ENCODE measurements around the gene C19orf53.
"Not testable (repeated sequence)": the region's sequence is repeated elsewhere in the genome, so short reads cannot be mapped to it uniquely, and the experiment has no call there.

C19orf53 gene

GRCh38 chr19:13764101-13764807 lies 10.0 kb upstream of the C19orf53 start, which contains the start of gene MRI1:
TSS of gene MRI1 (plus strand) at chr19:13764522. CDS start at chr19:13764589, 67 bp downstream.
- peak; percentile 51 to 79 for DNase-seq

DNA sequence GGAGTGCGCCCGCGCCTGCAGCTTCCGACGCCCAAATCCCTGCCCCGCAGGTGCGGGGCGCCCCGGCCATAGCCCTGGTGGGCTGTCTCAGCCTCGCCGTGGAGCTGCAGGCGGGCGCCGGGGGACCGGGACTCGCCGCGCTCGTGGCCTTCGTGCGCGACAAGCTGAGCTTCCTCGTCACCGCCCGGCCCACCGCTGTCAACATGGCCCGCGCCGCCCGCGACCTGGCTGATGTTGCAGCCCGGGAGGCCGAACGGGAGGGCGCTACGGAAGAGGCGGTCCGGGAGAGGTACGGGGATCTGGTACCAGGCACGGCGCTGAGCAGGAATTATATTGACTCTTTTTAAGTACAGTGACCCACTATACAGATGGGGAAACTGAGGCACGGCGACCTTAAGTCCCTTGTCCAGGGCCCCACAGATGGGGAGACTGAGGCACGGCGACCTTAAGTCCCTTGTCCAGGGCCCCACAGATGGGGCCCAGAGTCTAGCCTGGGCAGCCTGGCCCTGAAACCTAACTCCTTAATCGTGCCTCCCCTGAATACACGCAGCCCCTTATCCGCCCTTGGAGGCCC lies 9.3 kb upstream of the C19orf53 start:
- no peak for DNase-seq

DNA sequence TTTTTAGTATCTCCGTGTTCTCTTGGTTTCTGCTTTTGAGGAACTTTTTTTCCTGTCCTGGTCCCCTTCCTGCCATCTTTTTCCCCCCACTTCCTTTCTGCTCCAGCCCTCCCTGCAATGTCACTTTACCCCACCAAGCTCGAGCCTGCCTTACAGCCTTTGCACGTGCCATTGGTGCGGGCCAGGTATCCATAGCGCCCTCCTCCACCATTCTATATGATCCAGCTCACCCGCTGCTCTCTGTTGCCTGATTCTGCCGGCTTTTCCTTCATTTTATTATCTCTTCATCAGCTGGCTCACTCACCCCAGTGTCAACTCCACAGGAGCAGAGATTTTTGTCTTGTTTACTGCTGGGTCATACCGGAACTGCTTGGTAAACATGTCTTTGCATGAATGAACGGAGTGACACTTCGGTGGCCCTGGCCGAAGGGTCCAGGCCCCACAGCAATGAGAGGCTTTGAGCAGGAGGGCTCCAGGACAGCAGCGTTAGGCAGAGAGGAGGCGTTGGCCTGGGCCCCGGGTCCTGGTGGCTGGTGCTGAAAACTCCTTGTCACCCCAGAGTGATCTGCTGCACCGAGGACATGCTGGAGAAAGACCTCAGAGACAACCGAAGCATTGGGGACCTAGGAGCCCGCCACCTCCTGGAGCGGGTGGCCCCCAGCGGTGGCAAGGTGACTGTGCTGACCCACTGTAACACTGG lies 8.7 kb upstream of the C19orf53 start:
- DNase-seq = no peak

- DNase-seq = no peak
These were observed 8.2 kb upstream of the C19orf53 start for GRCh38 chr19:13766095-13766481.

DNA sequence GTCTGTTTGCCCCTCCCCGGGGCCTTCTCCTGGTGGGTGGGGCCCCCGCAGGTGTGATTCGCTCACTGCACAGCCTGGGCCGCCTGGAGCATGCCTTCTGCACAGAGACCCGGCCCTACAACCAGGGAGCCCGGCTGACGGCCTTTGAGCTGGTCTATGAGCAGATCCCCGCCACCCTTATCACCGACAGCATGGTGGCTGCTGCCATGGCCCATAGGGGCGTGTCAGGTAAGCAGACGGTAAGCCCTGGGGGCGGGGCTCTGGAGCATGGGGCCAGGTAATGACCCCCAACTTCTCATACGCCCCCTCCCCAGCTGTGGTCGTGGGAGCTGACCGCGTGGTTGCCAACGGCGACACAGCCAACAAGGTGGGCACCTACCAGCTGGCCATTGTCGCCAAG lies 5.7 kb upstream of the C19orf53 start:
- no peak for DNase-seq

- no peak for DNase-seq
These were observed 4.1 kb upstream of the C19orf53 start for GRCh38 chr19:13770013-13770635.

DNA sequence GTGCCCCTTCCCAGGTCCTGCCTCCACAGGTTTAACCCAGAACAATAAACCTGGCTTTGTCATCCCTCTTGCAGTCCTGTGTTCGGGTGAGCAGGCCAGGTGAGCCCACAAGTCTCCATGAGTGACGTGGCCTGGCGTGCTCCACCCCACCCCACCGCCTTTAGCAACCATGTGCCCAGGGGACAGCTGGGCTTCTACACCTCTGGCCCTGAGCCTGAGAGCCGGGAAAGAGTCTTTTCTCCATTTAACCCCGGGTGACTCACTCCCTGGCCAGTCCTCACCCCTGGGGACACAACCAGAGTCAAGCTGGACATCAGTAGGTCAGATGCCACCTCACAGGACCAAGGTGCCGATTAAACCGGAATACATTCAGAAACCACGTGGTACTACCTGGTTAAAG lies 4.1 kb downstream of the C19orf53 start:
- no peak for DNase-seq

DNA sequence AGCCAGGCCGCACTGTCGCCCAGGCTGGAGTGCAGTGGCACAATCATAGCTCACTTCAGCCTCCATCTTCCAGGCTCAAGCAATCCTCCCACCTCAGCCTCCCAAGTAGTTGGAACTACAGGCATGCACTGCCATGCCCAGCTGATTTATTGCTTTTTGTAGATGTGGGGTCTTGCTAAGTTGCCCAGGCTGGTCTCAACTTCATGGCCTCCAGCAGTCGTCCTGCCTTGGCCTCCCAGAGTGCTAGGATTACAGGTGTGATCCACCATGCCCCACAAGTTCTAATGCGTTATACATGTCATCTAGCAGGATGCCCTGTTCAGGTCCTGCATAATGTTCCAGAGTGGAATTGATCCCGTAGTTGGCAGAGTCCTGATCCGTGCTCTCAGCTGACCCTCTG lies 4.6 kb downstream of the C19orf53 start:
- no peak for DNase-seq

- DNase-seq = not testable (repeated sequence)
These were observed 5.5 kb downstream of the C19orf53 start for GRCh38 chr19:13779794-13780193.

GRCh38 chr19:13781547-13781946 lies 7.3 kb downstream of the C19orf53 start:
- no peak for DNase-seq

DNA sequence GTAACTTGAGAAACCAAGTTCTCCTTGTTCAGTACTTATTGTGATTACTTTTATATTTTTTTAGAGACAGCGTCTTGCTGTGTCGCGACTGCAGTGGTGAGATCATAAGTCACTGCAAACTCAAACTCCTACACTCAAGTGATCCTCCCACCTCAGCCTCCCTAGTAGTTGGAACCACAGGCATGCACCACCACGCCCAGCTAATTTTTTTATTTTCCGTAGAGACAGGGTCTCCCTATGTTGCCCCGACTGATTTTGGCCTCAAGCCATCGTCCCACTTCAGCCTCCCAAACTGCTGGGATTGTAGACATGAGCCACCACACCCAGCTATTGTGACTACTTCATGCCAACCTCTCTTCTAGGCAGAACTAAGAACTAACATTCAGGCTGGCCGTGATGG lies 8.3 kb downstream of the C19orf53 start:
- DNase-seq = no peak

GRCh38 chr19:13783565-13784500 lies 9.6 kb downstream of the C19orf53 start:
- DNase-seq = no peak

DNA sequence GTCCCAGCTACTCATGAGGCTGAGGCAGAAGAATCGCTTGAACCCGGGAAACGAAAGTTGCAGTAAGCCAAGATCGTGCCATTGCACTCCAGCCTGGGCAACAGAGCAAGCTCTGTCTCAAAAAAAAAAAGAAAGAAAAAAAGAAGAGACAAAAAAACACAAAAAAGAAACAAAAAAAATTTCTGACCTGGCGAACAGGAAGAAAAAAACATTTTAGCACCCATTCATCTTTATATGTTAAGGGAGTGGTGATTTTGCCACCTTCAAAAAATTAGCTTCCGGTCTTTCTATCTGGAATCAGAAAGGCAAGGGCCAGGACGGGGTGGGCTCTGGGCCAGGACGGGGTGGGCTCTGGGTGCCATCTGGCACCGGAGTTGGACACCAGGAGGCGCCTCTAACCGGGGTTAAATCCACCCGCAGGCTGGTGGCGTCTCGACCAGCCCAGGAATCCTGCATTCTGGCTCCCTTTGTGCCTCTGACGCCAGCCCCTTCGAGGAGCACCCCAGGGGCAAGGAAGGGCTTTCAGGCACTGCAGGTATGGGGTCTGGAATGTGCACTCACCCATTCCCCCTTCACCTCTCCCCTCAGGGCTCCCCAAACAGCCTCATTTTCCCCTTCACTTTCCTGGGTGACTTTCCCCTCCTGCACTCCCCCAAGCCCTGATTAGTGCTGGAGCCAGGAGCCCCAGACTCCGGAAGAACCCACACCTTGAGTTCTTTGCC lies 10.6 kb downstream of the C19orf53 start:
- peak; percentile 35 to 45 for DNase-seq

DNA sequence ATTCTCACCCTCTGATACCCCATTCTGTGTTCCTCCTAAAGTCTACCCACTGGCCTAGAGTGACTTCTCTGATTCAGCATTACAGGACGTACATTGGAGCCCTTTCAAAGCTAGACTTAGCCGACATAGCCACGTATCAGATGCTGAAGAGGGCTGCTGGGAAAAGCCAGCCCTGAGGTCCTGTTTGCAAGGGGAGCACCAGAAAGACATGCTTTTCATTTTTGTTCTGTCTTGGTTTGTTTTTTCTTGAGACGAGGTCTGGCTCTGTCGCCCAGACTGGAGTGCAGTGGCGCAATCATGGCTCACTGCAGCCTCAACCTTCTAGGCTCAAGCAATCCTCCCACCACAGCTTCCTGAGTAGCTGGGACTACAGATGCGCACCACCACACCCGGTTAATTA lies 14.7 kb downstream of the C19orf53 start:
- DNase-seq = no peak

DNA sequence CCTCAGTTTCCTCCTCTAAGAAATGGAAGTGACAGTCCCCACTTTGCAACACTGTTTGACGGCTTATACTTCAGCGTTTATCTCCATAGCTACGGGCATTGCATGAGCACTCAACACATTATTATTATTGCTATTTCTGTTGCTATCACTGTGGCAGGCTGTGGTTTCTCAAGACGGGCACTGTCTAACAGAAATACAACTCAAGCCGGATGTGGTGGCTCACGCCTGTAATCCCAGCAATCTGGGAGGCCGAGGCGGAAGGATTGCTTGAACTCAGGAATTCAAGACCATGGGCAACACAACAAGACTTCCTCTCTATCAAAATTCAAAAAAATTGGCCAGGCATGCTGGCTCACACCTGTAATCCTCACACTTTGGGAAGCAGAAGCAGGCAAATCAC lies 16.1 kb downstream of the C19orf53 start:
- no peak for DNase-seq

- DNase-seq = not testable (repeated sequence)
These were observed 19.1 kb downstream of the C19orf53 start for GRCh38 chr19:13793317-13793716.

DNA sequence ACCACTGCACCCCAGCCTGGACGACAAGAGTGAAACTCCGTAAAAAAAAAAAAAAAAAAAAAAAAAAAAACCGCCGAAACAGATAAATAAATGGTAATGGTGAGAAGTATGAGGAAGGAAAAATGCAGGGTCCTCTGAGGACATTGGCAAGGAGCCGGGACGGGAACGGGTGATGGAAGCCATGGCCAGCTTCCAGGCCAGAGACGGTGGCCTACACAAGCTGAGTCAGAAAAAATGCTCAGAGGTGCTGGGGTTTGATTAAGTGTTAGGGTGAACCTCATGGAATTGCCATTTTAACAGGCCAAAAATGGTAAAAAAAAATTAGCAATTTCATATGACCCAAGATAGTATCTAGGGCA lies 20.1 kb downstream of the C19orf53 start:
- DNase-seq = no peak

DNA sequence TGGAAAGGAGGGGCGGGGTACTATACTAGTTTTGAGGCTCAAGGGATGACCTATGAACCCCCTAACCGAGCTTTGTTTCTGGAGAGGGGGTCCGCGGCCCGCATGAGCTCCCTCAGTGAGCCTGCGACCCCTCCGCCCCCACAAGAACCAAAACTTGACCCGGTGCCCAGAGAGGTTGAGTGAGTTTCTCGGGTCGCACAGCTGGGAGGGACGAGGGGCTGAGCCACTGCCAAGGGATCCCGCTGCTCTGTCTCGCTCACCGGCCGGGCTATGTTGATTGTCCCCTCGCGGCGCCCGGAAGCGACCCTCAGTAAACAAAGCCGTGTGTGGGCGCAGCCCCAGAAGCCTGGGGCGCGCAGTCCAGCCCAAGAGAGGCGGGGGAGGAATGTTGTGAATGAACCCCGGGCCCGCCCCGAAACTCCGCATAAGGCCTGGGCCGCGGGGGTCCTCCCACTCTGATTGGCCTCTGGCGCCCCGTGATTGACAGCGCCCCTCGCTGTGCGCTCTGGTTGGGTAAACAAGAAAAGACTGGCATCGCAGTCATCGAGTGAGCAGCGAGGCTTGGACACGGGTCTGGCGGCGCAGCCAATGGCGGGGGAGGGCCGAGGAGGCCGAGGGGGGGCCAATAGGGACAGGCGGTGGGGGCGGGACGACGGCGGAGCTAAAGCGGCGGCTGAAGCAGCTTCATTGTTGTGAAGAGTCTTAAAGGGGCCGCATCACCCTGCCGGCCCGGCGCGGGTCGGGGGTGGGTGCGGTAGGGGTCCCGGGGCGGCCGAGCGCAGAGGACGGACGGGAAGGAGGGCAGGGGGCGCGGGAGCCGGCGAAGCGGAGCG lies 20.7 kb downstream of the C19orf53 start, which contains the start of gene ZSWIM4:
TSS of gene ZSWIM4 (plus strand) at position 687 of the 833 bp plus-strand sequence. CDS start 206 bp downstream, outside the sequence.
- peak; percentile 98 to 99 for DNase-seq

GRCh38 chr19:13795595-13796300 lies 21.5 kb downstream of the C19orf53 start:
- no peak for DNase-seq

Measured in hippocampal formation (tissue), 2 donors.